DMS53 (cell line): Measurements from ENCODE around the gene TMF1.

Experiments
- DNase-seq: peaks from one replicate; lab custom pipeline; 2025; lab: John Stamatoyannopoulos, UW

The TMF1 gene

GRCh38 chr3:68984011-68984530, 68.1 kb downstream of the TMF1 start:
- no peak for DNase-seq

- no peak for DNase-seq
These were observed 74.5 kb downstream of the TMF1 start for GRCh38 chr3:68977486-68978167.

DNA sequence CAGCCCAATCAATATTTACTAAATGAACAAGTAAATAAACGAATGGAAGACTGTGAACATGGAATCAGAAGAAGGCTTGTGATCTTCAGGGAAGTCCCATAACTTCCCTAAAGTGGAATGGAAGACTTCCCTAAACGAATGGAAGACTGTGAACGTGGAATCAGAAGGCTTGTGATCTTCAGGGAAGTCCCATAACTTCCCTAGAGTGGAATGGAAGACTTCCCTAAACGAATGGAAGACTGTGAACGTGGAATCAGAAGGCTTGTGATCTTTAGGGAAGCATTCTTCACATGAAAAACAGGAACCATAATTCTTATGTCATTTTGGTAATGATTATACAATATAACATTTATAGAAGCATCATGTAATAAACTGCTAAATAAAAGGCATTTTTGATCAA, 77.4 kb downstream of the TMF1 start:
- no peak for DNase-seq

DNA sequence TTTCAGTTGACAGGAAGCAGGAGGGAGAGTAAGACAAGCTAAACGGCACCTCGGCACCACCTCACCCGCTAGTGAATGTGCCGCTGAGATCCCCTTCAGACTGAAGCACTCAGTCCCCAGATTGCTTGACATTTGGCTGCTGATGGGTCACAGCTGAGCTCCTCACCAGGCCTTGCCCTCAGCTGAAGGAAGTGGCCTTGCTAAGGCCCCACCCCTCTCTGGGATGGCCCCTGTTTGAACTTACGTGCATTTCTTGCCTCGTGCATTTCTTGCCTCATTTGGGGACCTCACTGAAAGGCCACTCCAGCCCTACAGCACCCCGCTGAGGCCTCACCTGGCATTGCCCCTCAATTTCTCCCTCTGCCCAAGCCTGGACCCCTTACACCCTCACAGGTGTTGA, 78.5 kb downstream of the TMF1 start:
- no peak for DNase-seq

- DNase-seq = peak; percentile 54
These were observed 79.7 kb downstream of the TMF1 start for GRCh38 chr3:68972358-68972979.
